IMR-90 (cell line): ENCODE measurements around the gene TPD52L2. TPM values are rescaled to one million over a fixed set of nuclear protein-coding genes. Genes with fewer than 3 reads are reported as not detected.

Source experiments
- ATAC-seq: fragments of 200-7000 bp; cut with Tn5 transposase; 2 replicates; pipeline ENCODE4 v1.9.1; 2020; ENCODE audit warnings: low read depth, mild to moderate bottlenecking, moderate library complexity
- BruUV-seq: library from RNA; stranded (reverse); fragments of 400-500 nt; replicated peaks from 2 replicates; lab custom pipeline; 2021; lab: Mats Ljungman, UMichigan
- CTCF ChIA-PET: fragments of 300-600 bp; formaldehyde crosslinking; extraction: SDS; loops from one replicate; lab custom pipeline; 2021; ENCODE audit warnings: antibody characterized with exemption; lab: Yijun Ruan, JAX
- POLR2A ChIA-PET: fragments of 300-600 bp; sonication (Branson Sonifier 250); formaldehyde crosslinking; loops from one replicate; lab custom pipeline; 2022; ENCODE audit warnings: antibody characterized with exemption; ENCODE audit not compliant: unreplicated experiment; lab: Charles Lee
- DNase-seq: peaks from one replicate; pipeline ENCODE4 v3.0.0; 2013
- H2AFZ ChIP-seq: replicated peaks from 2 replicates; pipeline ENCODE3; 2013; ENCODE audit warnings: low read length, mild to moderate bottlenecking; ENCODE audit not compliant: poor library complexity
- H2AK5ac ChIP-seq: 2 replicates; pipeline ENCODE4 v1.6.1; 2013; ENCODE audit warnings: low read depth, low read length, inconsistent platforms
- H2AK9ac ChIP-seq: replicated peaks from 2 replicates; pipeline ENCODE3; 2013; ENCODE audit warnings: mild to moderate bottlenecking, low read depth, low read length, moderate library complexity; ENCODE audit not compliant: poor library complexity
- H2BK120ac ChIP-seq: 2 replicates; pipeline ENCODE4 v1.6.1; 2013; ENCODE audit warnings: low read depth, low read length, inconsistent platforms
- H2BK15ac ChIP-seq: 3 replicates; pipeline ENCODE4 v1.6.1; 2013; ENCODE audit warnings: low read depth, low read length, inconsistent platforms
- H2BK20ac ChIP-seq: 2 replicates; pipeline ENCODE4 v1.6.1; 2013; ENCODE audit warnings: low read depth, mild to moderate bottlenecking, inconsistent platforms, low read length, moderate library complexity
- H2BK5ac ChIP-seq: 2 replicates; pipeline ENCODE4 v1.6.1; 2013; ENCODE audit warnings: mild to moderate bottlenecking, low read depth, low read length, inconsistent platforms; ENCODE audit not compliant: poor library complexity, severe bottlenecking
- H3K14ac ChIP-seq: replicated peaks from 2 replicates; pipeline ENCODE4 v1.6.1; 2013; ENCODE audit warnings: low read depth, low read length, inconsistent platforms
- H3K18ac ChIP-seq: 2 replicates; pipeline ENCODE4 v1.6.1; 2013; ENCODE audit warnings: low read depth, low read length, control low read depth
- H3K23ac ChIP-seq: 2 replicates; pipeline ENCODE4 v1.6.1; 2013; ENCODE audit warnings: low read depth, low read length, inconsistent platforms
- H3K27ac ChIP-seq: 2 replicates; pipeline ENCODE4 v1.5.1; 2013; ENCODE audit warnings: mild to moderate bottlenecking, control low read depth, low read length; ENCODE audit not compliant: insufficient read depth
- H3K27me3 ChIP-seq: 2 replicates; pipeline ENCODE4 v1.6.1; 2013; ENCODE audit warnings: low read length; ENCODE audit not compliant: control insufficient read depth, insufficient read depth
- H3K36me3 ChIP-seq: 2 replicates; pipeline ENCODE4 v1.6.1; 2013; ENCODE audit warnings: low read length, mixed read lengths; ENCODE audit not compliant: control insufficient read depth, insufficient read depth
- H3K4ac ChIP-seq: 2 replicates; pipeline ENCODE4 v1.6.1; 2013; ENCODE audit warnings: low read depth, low read length, inconsistent platforms
- H3K4me1 ChIP-seq: 2 replicates; pipeline ENCODE4 v1.6.1; 2013; ENCODE audit warnings: low read length, mixed read lengths; ENCODE audit not compliant: control insufficient read depth, insufficient read depth
- H3K4me2 ChIP-seq: 2 replicates; pipeline ENCODE4 v1.6.1; 2013; ENCODE audit warnings: low read depth, mild to moderate bottlenecking, control low read depth, low read length, moderate library complexity
- H3K4me3 ChIP-seq: 2 replicates; pipeline ENCODE4 v1.5.1; 2013; ENCODE audit warnings: low read depth, mild to moderate bottlenecking, control low read depth, low read length, moderate library complexity; ENCODE audit not compliant: insufficient read depth
- H3K56ac ChIP-seq: 2 replicates; pipeline ENCODE4 v1.6.1; 2013; ENCODE audit warnings: low read length, inconsistent platforms; ENCODE audit not compliant: insufficient read depth; ENCODE audit errors: extremely low read depth
- H3K79me1 ChIP-seq, 2 experiments: 2 replicates each; pipeline ENCODE4 v1.6.1; 2013; ENCODE audit warnings: low read length in 2 of 2, inconsistent platforms in 1 of 2, low read depth in 1 of 2
- H3K9ac ChIP-seq: 2 replicates; pipeline ENCODE4 v1.6.1; 2013; ENCODE audit warnings: low read depth, low read length, control low read depth
- H3K9me1 ChIP-seq: 2 replicates; pipeline ENCODE4 v1.6.1; 2013; ENCODE audit warnings: low read length, inconsistent platforms; ENCODE audit not compliant: insufficient read depth
- H3K9me3 ChIP-seq: 2 replicates; pipeline ENCODE4 v1.6.1; 2013; ENCODE audit warnings: low read length; ENCODE audit not compliant: control insufficient read depth, insufficient read depth
- H4K20me1 ChIP-seq: 2 replicates; pipeline ENCODE4 v1.6.1; 2013; ENCODE audit warnings: low read length, inconsistent platforms; ENCODE audit not compliant: insufficient read depth
- H4K5ac ChIP-seq: 2 replicates; pipeline ENCODE4 v1.6.1; 2013; ENCODE audit warnings: mild to moderate bottlenecking, low read depth, low read length, control low read depth
- H4K8ac ChIP-seq, 2 experiments: 2 replicates each; pipeline ENCODE4 v1.6.1; 2013; ENCODE audit warnings: low read depth in 2 of 2, low read length in 2 of 2, control low read depth in 1 of 2, inconsistent platforms in 1 of 2
- H4K91ac ChIP-seq: 2 replicates; pipeline ENCODE4 v1.6.1; 2013; ENCODE audit warnings: low read depth, low read length, inconsistent platforms; ENCODE audit not compliant: insufficient read depth
- BHLHE40 ChIP-seq: fragments of 150-350 bp; IDR thresholded peaks from 2 replicates; pipeline ENCODE4 v1.6.1; 2016; ENCODE audit warnings: mild to moderate bottlenecking, low read depth, low read length
- CEBPB ChIP-seq: IDR thresholded peaks from 2 replicates; pipeline ENCODE4 v1.6.1; 2012; ENCODE audit warnings: low read depth, low read length, improper control_type of control experiment
- CHD1 ChIP-seq: IDR thresholded peaks from 2 replicates; pipeline ENCODE4 v1.6.1; 2012; ENCODE audit warnings: low read depth, low read length, improper control_type of control experiment
- FOS ChIP-seq: fragments of 150-350 bp; IDR thresholded peaks from 2 replicates; pipeline ENCODE4 v1.6.1; 2016; ENCODE audit warnings: low read depth, low read length
- MAFK ChIP-seq: IDR thresholded peaks from 2 replicates; pipeline ENCODE4 v1.6.1; 2012; ENCODE audit warnings: low read depth, low read length, improper control_type of control experiment
- MAZ ChIP-seq: IDR thresholded peaks from 2 replicates; pipeline ENCODE4 v1.6.1; 2012; ENCODE audit warnings: low read depth, mild to moderate bottlenecking, low read length, improper control_type of control experiment, moderate library complexity, borderline replicate concordance
- MXI1 ChIP-seq: IDR thresholded peaks from 2 replicates; pipeline ENCODE4 v1.6.1; 2012; ENCODE audit warnings: low read depth, mild to moderate bottlenecking, low read length, moderate library complexity, borderline replicate concordance
- NFE2L2 ChIP-seq: fragments of 150-350 bp; IDR thresholded peaks from 2 replicates; pipeline ENCODE4 v1.6.1; 2016; ENCODE audit warnings: low read depth, mild to moderate bottlenecking, low read length
- POLR2A ChIP-seq: IDR thresholded peaks from 2 replicates; pipeline ENCODE4 v1.6.1; 2012; ENCODE audit warnings: mild to moderate bottlenecking, low read depth, low read length
- RAD21 ChIP-seq: IDR thresholded peaks from 2 replicates; pipeline ENCODE4 v1.6.1; 2012; ENCODE audit warnings: low read length, improper control_type of control experiment
- RCOR1 ChIP-seq: IDR thresholded peaks from 2 replicates; pipeline ENCODE4 v1.6.1; 2012; ENCODE audit warnings: mild to moderate bottlenecking, low read length, improper control_type of control experiment; ENCODE audit not compliant: insufficient replicate concordance
- RFX5 ChIP-seq: IDR thresholded peaks from 2 replicates; pipeline ENCODE4 v1.8.0; 2012; ENCODE audit warnings: low read depth, mild to moderate bottlenecking, low read length, moderate library complexity
- SMC3 ChIP-seq: fragments of 150-350 bp; IDR thresholded peaks from 2 replicates; pipeline ENCODE4 v1.6.1; 2016; ENCODE audit warnings: low read depth, mild to moderate bottlenecking, antibody characterized with exemption, low read length, moderate library complexity
- WGBS, 2 experiments: methylation state at CpG; one replicate each; pipeline versions ENCODE4 v1.1.5 to v1.1.7; 2013; ENCODE audit warnings: missing lambda C conversion rate in 2 of 2; ENCODE audit not compliant: insufficient read length in 1 of 2; ENCODE audit errors: extremely low coverage in 2 of 2; 5-methylcytosine and 5-hydroxymethylcytosine counted together
- dilution Hi-C: fragments of 300-500 bp; cut with HindIII; formaldehyde crosslinking; loops from one replicate; pipeline ENCODE4 v1.14.3; 2018; ENCODE audit warnings: low sequenced_read_pairs; ENCODE audit not compliant: unreplicated experiment
- in situ Hi-C: fragments of 300-500 bp; cut with MboI; formaldehyde crosslinking; loops from 3 replicates; pipeline ENCODE4 v1.14.3; 2019; ENCODE audit warnings: low sequenced_read_pairs, inconsistent platforms, mixed read lengths
- intact Hi-C: fragments of 100-400 bp; cut with micrococcal nuclease; formaldehyde crosslinking; loops from 2 replicates; pipeline ENCODE4 v1.10.0; 2022
- polyA plus RNA-seq, 3 experiments: library from polyadenylated mRNA; depleted of rRNA; stranded (reverse); fragments of >200 nt; gene quantifications; 2 replicates each; pipeline ENCODE4 v1.2.3, GENCODE V29; 2012; ENCODE audit warnings: low replicate concordance in 1 of 3
- total RNA-seq: library from RNA; depleted of rRNA; stranded (reverse); fragments of >200 nt; gene quantifications from 2 replicates; pipeline ENCODE4 v1.2.3, GENCODE V29; 2012
- TF ChIP-seq, protein P1 (sequence below): fragments of 150-350 bp; IDR thresholded peaks from 2 replicates; pipeline ENCODE4 v1.6.1; 2016; ENCODE audit warnings: low read depth, mild to moderate bottlenecking, low read length, moderate library complexity, borderline replicate concordance
- TF ChIP-seq, protein P2 (sequence below): conservative IDR thresholded peaks from 2 replicates; pipeline ENCODE4 v1.5.1; 2012; ENCODE audit warnings: mild to moderate bottlenecking, low read depth, low read length, improper control_type of control experiment
- TF ChIP-seq, protein P3 (sequence below): fragments of 150-350 bp; IDR thresholded peaks from 2 replicates; pipeline ENCODE4 v1.6.1; 2017; ENCODE audit warnings: mild to moderate bottlenecking, antibody characterized with exemption, low read length, low read depth

Gene TPD52L2
- total and polyA plus RNA-seq, 2 of the 4 experiments (the other 2 are of a cell fraction), result 113 to 189 TPM

DNA sequence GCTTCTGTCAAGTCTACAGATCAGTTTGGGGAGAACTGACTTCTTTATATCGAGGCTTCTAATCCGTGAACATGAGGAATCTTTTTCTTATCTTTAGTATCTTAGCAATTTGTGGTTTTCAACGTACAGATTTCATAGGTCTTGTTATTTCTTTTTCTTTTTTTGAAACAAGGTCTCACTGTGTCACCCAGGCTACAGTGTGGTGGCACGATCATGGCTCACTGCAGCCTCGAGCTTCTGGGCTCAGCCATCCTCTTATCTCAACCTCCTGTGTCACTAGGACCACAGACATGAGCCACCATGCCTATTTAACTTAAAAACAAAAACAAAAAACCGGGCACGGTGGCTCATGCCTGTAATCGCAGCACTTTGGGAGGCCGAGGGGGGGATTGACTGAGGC is 59.2 kb downstream of the TPD52L2 start:
- POLR2A ChIA-PET, result no interaction called here
- in situ Hi-C loops (no loop called here), intact Hi-C loops (no loop called here), dilution Hi-C loops (no loop called here)
- H2BK5ac ChIP-seq, result no peak overlapping the region
- no peak overlapping the region for H2BK20ac ChIP-seq
- no peak overlapping the region for H2BK15ac ChIP-seq
- no peak overlapping the region for H3K4me2 ChIP-seq
- no peaks in the 10 kb centered on the region for H3K9me1 ChIP-seq
- H3K14ac ChIP-seq, result no peak overlapping the region
- no CpG with 5 or more reads among the region's 9 CpGs for WGBS, 2 experiments
- no peak overlapping the region for H3K23ac ChIP-seq
- CTCF ChIA-PET, result no interaction called here
- H2BK120ac ChIP-seq, result no peak overlapping the region
- no peak overlapping the region for H2AK5ac ChIP-seq
- no peak overlapping the region for H3K4me3 ChIP-seq
- no peak overlapping the region for H4K91ac ChIP-seq
- DNase-seq (no peak), ATAC-seq (no peak)
- BruUV-seq, result no TSS peak
- H3K18ac ChIP-seq, result no peak overlapping the region
- peaks cover 79% of the 10 kb centered on the region for H4K20me1 ChIP-seq
- no peaks in the 10 kb centered on the region for H3K4me1 ChIP-seq
- peaks cover 30 to 74% of the 10 kb centered on the region in 2 experiments for H3K79me1 ChIP-seq
- no peak overlapping the region for H3K56ac ChIP-seq
- no peak overlapping the region for H2AFZ ChIP-seq
- H3K9ac ChIP-seq, result no peak overlapping the region
- H3K9me3 ChIP-seq, result no peaks in the 10 kb centered on the region
- no peak overlapping the region for H2AK9ac ChIP-seq
- TF ChIP-seq, protein P1, sequence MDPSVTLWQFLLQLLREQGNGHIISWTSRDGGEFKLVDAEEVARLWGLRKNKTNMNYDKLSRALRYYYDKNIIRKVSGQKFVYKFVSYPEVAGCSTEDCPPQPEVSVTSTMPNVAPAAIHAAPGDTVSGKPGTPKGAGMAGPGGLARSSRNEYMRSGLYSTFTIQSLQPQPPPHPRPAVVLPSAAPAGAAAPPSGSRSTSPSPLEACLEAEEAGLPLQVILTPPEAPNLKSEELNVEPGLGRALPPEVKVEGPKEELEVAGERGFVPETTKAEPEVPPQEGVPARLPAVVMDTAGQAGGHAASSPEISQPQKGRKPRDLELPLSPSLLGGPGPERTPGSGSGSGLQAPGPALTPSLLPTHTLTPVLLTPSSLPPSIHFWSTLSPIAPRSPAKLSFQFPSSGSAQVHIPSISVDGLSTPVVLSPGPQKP, result no peak
- TF ChIP-seq FOS (no peak), MAFK (no peak), SMC3 (no peak), MAZ (no peak), RAD21 (no peak), RCOR1 (no peak), CEBPB (no peak), MXI1 (no peak), RFX5 (no peak), BHLHE40 (no peak), CHD1 (no peak), POLR2A (no peak), NFE2L2 (no peak)
- TF ChIP-seq, protein P2, sequence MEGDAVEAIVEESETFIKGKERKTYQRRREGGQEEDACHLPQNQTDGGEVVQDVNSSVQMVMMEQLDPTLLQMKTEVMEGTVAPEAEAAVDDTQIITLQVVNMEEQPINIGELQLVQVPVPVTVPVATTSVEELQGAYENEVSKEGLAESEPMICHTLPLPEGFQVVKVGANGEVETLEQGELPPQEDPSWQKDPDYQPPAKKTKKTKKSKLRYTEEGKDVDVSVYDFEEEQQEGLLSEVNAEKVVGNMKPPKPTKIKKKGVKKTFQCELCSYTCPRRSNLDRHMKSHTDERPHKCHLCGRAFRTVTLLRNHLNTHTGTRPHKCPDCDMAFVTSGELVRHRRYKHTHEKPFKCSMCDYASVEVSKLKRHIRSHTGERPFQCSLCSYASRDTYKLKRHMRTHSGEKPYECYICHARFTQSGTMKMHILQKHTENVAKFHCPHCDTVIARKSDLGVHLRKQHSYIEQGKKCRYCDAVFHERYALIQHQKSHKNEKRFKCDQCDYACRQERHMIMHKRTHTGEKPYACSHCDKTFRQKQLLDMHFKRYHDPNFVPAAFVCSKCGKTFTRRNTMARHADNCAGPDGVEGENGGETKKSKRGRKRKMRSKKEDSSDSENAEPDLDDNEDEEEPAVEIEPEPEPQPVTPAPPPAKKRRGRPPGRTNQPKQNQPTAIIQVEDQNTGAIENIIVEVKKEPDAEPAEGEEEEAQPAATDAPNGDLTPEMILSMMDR, result no peak
- TF ChIP-seq, protein P3, sequence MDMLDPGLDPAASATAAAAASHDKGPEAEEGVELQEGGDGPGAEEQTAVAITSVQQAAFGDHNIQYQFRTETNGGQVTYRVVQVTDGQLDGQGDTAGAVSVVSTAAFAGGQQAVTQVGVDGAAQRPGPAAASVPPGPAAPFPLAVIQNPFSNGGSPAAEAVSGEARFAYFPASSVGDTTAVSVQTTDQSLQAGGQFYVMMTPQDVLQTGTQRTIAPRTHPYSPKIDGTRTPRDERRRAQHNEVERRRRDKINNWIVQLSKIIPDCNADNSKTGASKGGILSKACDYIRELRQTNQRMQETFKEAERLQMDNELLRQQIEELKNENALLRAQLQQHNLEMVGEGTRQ, result no peak
- no peak overlapping the region for H4K8ac ChIP-seq
- H4K5ac ChIP-seq, result no peak overlapping the region
- no peak overlapping the region for H3K4ac ChIP-seq
- peaks cover 26% of the 10 kb centered on the region for H3K36me3 ChIP-seq
- no peak overlapping the region for H3K27ac ChIP-seq
- H3K27me3 ChIP-seq, result no peaks in the 10 kb centered on the region
